Mesenchymal stem cell (in vitro differentiated cells and primary cell): ENCODE results near the gene KAT7.

ENCODE experiments used
- DNase-seq: peaks from one replicate; pipeline ENCODE4 v3.0.0-alpha.2; 2013
- H2AFZ ChIP-seq: one replicate; pipeline ENCODE4 v1.6.1; 2013; ENCODE audit warnings: low read depth, mild to moderate bottlenecking, control low read depth, inconsistent platforms, low read length, moderate library complexity
- H2AK5ac ChIP-seq: 2 replicates; pipeline ENCODE4 v1.6.1; 2013; ENCODE audit warnings: low read length, moderate library complexity, mild to moderate bottlenecking, inconsistent platforms; ENCODE audit not compliant: severe bottlenecking
- H2BK120ac ChIP-seq: one replicate; pipeline ENCODE4 v1.6.1; 2013; ENCODE audit warnings: low read depth, mild to moderate bottlenecking, inconsistent platforms, low read length, moderate library complexity
- H2BK12ac ChIP-seq, 2 experiments: one replicate each; pipeline ENCODE4 v1.6.1; 2013; ENCODE audit warnings: inconsistent platforms in 2 of 2, low read length in 2 of 2, mild to moderate bottlenecking in 2 of 2, moderate library complexity in 2 of 2, control low read depth in 1 of 2
- H2BK15ac ChIP-seq: one replicate; pipeline ENCODE4 v1.6.1; 2013; ENCODE audit warnings: mild to moderate bottlenecking, low read depth, inconsistent platforms; ENCODE audit not compliant: poor library complexity, severe bottlenecking
- H2BK5ac ChIP-seq: 2 replicates; pipeline ENCODE4 v1.6.1; 2013; ENCODE audit warnings: low read depth, mild to moderate bottlenecking, low read length, control low read depth, inconsistent platforms; ENCODE audit not compliant: poor library complexity, severe bottlenecking
- H3K14ac ChIP-seq, 2 experiments: one replicate each; pipeline ENCODE4 v1.6.1; 2013; ENCODE audit warnings: inconsistent platforms in 2 of 2, low read length in 2 of 2, control low read depth in 1 of 2, mild to moderate bottlenecking in 1 of 2, moderate library complexity in 1 of 2
- H3K18ac ChIP-seq, 2 experiments: one replicate each; pipeline ENCODE4 v1.6.1; 2013; ENCODE audit warnings: inconsistent platforms in 2 of 2, low read length in 2 of 2, control low read depth in 1 of 2, low read depth in 1 of 2, mild to moderate bottlenecking in 1 of 2
- H3K23ac ChIP-seq, 2 experiments: one replicate each; pipeline ENCODE4 v1.6.1; 2013; ENCODE audit warnings: inconsistent platforms in 2 of 2, low read length in 2 of 2, mild to moderate bottlenecking in 2 of 2, moderate library complexity in 2 of 2, control low read depth in 1 of 2
- H3K27ac ChIP-seq: 2 replicates; pipeline ENCODE4 v1.5.1; 2013; ENCODE audit warnings: mild to moderate bottlenecking, moderate library complexity, low read length, control low read depth, inconsistent platforms; ENCODE audit not compliant: poor library complexity, severe bottlenecking
- H3K27me3 ChIP-seq, 2 experiments: 2 replicates each; pipeline versions ENCODE4 v1.6.1 to v1.7.0; 2013; ENCODE audit warnings: low read length in 2 of 2, mild to moderate bottlenecking in 2 of 2, moderate library complexity in 2 of 2, control low read depth in 1 of 2, inconsistent platforms in 1 of 2; ENCODE audit not compliant: control insufficient read depth in 1 of 2, insufficient read depth in 1 of 2
- H3K36me3 ChIP-seq, 2 experiments: 2 replicates each; pipeline versions ENCODE4 v1.6.1 to v1.7.0; 2013; ENCODE audit warnings: low read length in 2 of 2, control low read depth in 1 of 2, inconsistent platforms in 1 of 2, low read depth in 1 of 2, mild to moderate bottlenecking in 1 of 2; ENCODE audit not compliant: insufficient read depth in 2 of 2, control insufficient read depth in 1 of 2
- H3K4ac ChIP-seq, 2 experiments: one replicate each; pipeline ENCODE4 v1.6.1; 2013; ENCODE audit warnings: inconsistent platforms in 2 of 2, low read length in 2 of 2, mild to moderate bottlenecking in 2 of 2, moderate library complexity in 2 of 2, control low read depth in 1 of 2, low read depth in 1 of 2
- H3K4me1 ChIP-seq: 2 replicates; pipeline ENCODE4 v1.6.1; 2013; ENCODE audit warnings: low read depth, low read length, control low read depth; ENCODE audit not compliant: control insufficient read depth, insufficient read depth
- H3K4me2 ChIP-seq: 2 replicates; pipeline ENCODE4 v1.6.1; 2013; ENCODE audit warnings: low read length, mild to moderate bottlenecking, inconsistent platforms; ENCODE audit not compliant: poor library complexity, severe bottlenecking
- H3K4me3 ChIP-seq, 2 experiments: 2 replicates each; pipeline versions ENCODE4 v1.5.1 to v1.7.0; 2013; ENCODE audit warnings: low read length in 2 of 2, mild to moderate bottlenecking in 2 of 2, control low read depth in 1 of 2, low read depth in 1 of 2; ENCODE audit not compliant: insufficient read depth in 1 of 2
- H3K79me1 ChIP-seq: replicated peaks from 2 replicates; pipeline ENCODE4 v1.6.1; 2013; ENCODE audit warnings: mild to moderate bottlenecking, control low read depth, low read length, inconsistent platforms; ENCODE audit not compliant: poor library complexity, severe bottlenecking
- H3K9ac ChIP-seq: 2 replicates; pipeline ENCODE4 v1.7.0; 2013; ENCODE audit warnings: mild to moderate bottlenecking, low read length, moderate library complexity
- H3K9me3 ChIP-seq: 2 replicates; pipeline ENCODE4 v1.7.0; 2013; ENCODE audit warnings: mild to moderate bottlenecking, low read length; ENCODE audit not compliant: control insufficient read depth
- H4K8ac ChIP-seq: one replicate; pipeline ENCODE4 v1.6.1; 2013; ENCODE audit warnings: inconsistent platforms, mild to moderate bottlenecking, low read length, moderate library complexity
- H4K91ac ChIP-seq: one replicate; pipeline ENCODE4 v1.6.1; 2013; ENCODE audit warnings: mild to moderate bottlenecking, low read length, inconsistent platforms
- WGBS: methylation state at CpG from one replicate; pipeline ENCODE4 v1.1.7; 2013; ENCODE audit warnings: mixed read lengths; 5-methylcytosine and 5-hydroxymethylcytosine counted together

Gene KAT7

DNA sequence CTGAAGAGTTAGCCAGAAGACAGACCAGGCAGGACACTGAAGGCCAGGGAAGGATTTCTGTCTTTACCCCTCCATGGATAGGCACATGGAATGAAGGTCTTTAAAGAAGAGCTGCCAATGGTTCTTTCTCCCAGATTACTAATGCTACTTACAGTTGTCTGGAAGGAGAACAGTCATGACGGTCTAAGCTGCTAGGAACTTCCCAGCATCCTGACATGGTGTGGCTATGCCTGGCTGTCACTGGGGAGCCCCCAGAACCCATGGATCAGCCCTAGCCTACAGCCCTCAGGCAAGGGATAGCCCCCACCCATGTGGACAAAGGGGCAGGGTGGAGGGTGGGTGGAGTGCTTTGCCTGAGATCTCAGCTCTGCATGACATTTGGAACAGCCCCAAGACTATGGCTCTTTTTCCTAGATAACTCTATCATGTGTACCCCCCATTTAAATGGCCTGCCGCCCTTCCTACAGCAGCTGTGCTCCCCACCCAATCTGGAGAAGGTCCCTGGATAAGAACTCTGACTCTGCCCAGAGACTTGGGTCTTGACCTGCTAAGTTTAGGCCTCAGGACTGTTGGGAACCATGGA is 9.2 kb upstream of the KAT7 start:
- no peaks in the 10 kb centered on the region for H3K9me3 ChIP-seq
- no peak overlapping the region for H2AK5ac ChIP-seq
- H2BK15ac ChIP-seq: no peak overlapping the region
- 93% methylated on average over 2 of the region's 2 CpGs for WGBS
- H3K4me2 ChIP-seq: no peak overlapping the region
- DNase-seq: no peak
- peaks cover 2% of the 10 kb centered on the region for H3K79me1 ChIP-seq
- no peak overlapping the region for H4K8ac ChIP-seq
- no peak overlapping the region for H2AFZ ChIP-seq
- H3K4me3 ChIP-seq: peak overlapping the region in 1 of 2 experiments; percentile 7
- H2BK120ac ChIP-seq: no peak overlapping the region
- H4K91ac ChIP-seq: no peak overlapping the region
- H3K27me3 ChIP-seq: peaks cover 0 to 9% of the 10 kb centered on the region in 2 experiments
- no peak overlapping the region for H3K23ac ChIP-seq
- H3K18ac ChIP-seq: no peak overlapping the region
- peak overlapping the region; percentile 69 for H3K9ac ChIP-seq
- H3K14ac ChIP-seq: no peak overlapping the region
- no peaks in the 10 kb centered on the region for H3K36me3 ChIP-seq
- H3K27ac ChIP-seq: no peak overlapping the region
- no peak overlapping the region for H3K4ac ChIP-seq
- H3K4me1 ChIP-seq: peaks cover 7% of the 10 kb centered on the region
- no peak overlapping the region for H2BK12ac ChIP-seq
- H2BK5ac ChIP-seq: no peak overlapping the region

DNA sequence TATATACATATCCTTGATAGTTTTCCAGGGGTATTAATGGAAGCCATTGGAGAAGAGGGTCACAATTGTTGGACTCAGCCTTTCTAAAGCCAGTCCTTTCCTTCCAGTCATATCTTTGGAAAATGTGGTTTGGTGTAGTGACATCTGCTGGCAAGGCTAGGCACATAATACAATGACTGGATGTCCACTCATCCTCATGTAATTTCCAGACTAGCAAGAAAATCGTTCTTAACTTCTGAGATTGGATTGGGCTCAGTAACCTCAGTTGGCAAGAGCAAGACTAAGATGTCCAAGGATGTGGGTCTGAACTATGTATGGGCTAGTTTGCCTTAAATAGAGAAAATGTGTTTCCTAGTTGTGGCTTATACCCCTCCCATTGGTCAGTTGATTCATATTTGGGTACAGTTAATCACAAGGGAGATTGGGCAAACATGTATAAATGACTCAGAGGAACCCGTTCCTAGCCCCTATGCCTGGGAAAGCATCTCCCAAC is 8.7 kb upstream of the KAT7 start:
- Histone ChIP-seq H2AFZ (no peak overlapping the region), H3K4me2 (no peak overlapping the region), H3K18ac (no peak overlapping the region), H2BK12ac (no peak overlapping the region), H3K36me3 (no peaks in the 10 kb centered on the region), H3K27me3 (peaks cover 0 to 9% of the 10 kb centered on the region in 2 experiments), H3K4me1 (peaks cover 7% of the 10 kb centered on the region), H3K79me1 (peaks cover 2% of the 10 kb centered on the region), H2BK120ac (no peak overlapping the region), H2BK15ac (no peak overlapping the region), H2BK5ac (no peak overlapping the region), H2AK5ac (no peak overlapping the region), H3K4ac (no peak overlapping the region), H3K23ac (no peak overlapping the region), H3K9ac (peak overlapping the region; percentile 69), H3K9me3 (no peaks in the 10 kb centered on the region), H3K4me3 (peak overlapping the region in 1 of 2 experiments; percentile 7), H4K8ac (no peak overlapping the region), H4K91ac (no peak overlapping the region), H3K14ac (no peak overlapping the region), H3K27ac (no peak overlapping the region)
- 17% methylated on average over 2 of the region's 2 CpGs for WGBS
- DNase-seq: peak; percentile 68

DNA sequence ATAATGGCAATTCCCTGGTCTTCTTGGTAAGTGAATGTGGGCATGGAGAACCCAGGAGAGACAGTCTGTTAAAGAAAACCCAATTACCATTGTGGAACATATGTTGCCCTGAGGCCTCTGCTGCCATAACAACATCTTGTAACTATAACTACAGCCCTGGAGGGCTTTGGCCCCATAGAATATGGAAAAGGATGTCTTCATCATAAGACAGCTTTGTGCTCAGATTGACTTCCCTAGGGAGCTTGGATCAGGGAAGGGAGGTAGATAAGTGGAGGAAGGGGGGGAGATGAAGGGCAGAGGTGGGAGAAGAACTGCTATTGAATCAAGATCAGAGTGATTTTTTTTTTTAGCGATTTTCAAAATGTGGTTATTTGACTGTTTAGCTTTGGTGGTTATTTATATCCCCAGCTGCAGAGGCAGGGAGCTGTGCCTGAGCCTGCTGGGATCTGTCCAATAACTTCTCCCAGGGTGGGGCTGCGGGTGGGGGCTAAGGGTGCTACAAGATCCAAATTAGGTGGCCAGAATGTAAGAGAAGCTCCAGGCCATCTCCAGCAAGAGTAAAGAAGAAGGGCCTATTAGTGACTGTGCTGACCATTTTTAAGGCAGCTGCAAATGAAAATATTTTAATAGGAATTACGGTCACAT is 5.3 kb upstream of the KAT7 start:
- H3K4ac ChIP-seq: no peak overlapping the region
- H3K36me3 ChIP-seq: no peaks in the 10 kb centered on the region
- H2BK15ac ChIP-seq: no peak overlapping the region
- no peak overlapping the region for H2AFZ ChIP-seq
- no peak overlapping the region for H3K27ac ChIP-seq
- H2BK12ac ChIP-seq: no peak overlapping the region
- H3K14ac ChIP-seq: no peak overlapping the region
- peaks cover 9% of the 10 kb centered on the region for H3K79me1 ChIP-seq
- H2BK120ac ChIP-seq: no peak overlapping the region
- H3K18ac ChIP-seq: no peak overlapping the region
- peak overlapping the region; percentile 26 for H3K9ac ChIP-seq
- H3K4me2 ChIP-seq: no peak overlapping the region
- no peak overlapping the region for H3K23ac ChIP-seq
- no peak overlapping the region for H2BK5ac ChIP-seq
- no peak overlapping the region for H2AK5ac ChIP-seq
- H3K9me3 ChIP-seq: no peaks in the 10 kb centered on the region
- 76% methylated on average over 3 of the region's 3 CpGs for WGBS
- no peak overlapping the region for H4K91ac ChIP-seq
- H3K4me3 ChIP-seq: no peak overlapping the region
- H3K27me3 ChIP-seq: peaks cover 0 to 9% of the 10 kb centered on the region in 2 experiments
- DNase-seq: no peak
- no peak overlapping the region for H4K8ac ChIP-seq
- H3K4me1 ChIP-seq: peaks cover 2% of the 10 kb centered on the region

DNA sequence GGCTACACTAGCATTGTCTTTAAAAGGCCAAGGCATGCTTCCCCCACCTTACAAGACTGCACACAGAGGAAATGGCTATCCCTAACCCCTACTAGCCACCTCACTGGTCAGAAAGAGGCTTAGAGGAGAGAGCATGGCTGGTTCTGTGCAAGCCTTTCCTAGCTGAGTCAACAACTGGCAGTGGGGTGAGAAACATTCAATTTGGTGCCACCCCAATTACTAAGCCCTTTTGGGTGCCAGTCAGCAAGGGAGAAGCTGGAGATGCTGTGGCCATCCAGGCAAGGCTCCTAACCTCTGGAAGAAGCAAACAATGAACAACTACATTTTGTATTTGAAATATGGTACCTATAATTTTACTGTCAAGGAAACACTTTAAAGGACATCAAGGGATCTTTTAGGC is 4.7 kb upstream of the KAT7 start:
- Histone ChIP-seq H3K23ac (no peak overlapping the region), H2AFZ (no peak overlapping the region), H2BK15ac (no peak overlapping the region), H3K36me3 (no peaks in the 10 kb centered on the region), H3K4me3 (no peak overlapping the region), H3K4me1 (peaks cover 2% of the 10 kb centered on the region), H2BK5ac (no peak overlapping the region), H2AK5ac (no peak overlapping the region), H2BK120ac (no peak overlapping the region), H3K4me2 (no peak overlapping the region), H3K79me1 (peaks cover 9% of the 10 kb centered on the region), H4K8ac (no peak overlapping the region), H3K27ac (no peak overlapping the region), H2BK12ac (no peak overlapping the region), H3K14ac (no peak overlapping the region), H3K18ac (no peak overlapping the region), H3K4ac (no peak overlapping the region), H3K9ac (no peak overlapping the region), H3K9me3 (no peaks in the 10 kb centered on the region), H3K27me3 (peaks cover 0 to 6% of the 10 kb centered on the region in 2 experiments), H4K91ac (no peak overlapping the region)
- no peak for DNase-seq
